ENCODE results near the gene CCK.

Gene CCK

GRCh38 chr3:42225486-42226363 is 40.3 kb downstream of the CCK start:
- DNase-seq (ENCODE audit: low spot score): no peak

- no peak for DNase-seq (ENCODE audit: low spot score)
These were observed 41.1 kb downstream of the CCK start for GRCh38 chr3:42224658-42225421.

- DNase-seq (ENCODE audit: low spot score): no peak
These were observed 41.8 kb downstream of the CCK start for GRCh38 chr3:42224178-42224577.

GRCh38 chr3:42222942-42223693 is 42.9 kb downstream of the CCK start:
- DNase-seq (ENCODE audit: low spot score): no peak

- no peak for DNase-seq (ENCODE audit: low spot score)
These were observed 45.4 kb downstream of the CCK start for GRCh38 chr3:42220436-42221121.

GRCh38 chr3:42216931-42217333 is 49.1 kb downstream of the CCK start:
- peak; percentile 46 for DNase-seq (ENCODE audit: low spot score)

GRCh38 chr3:42216302-42216701 is 49.7 kb downstream of the CCK start:
- DNase-seq (ENCODE audit: low spot score): no peak

GRCh38 chr3:42214565-42215283 is 51.3 kb downstream of the CCK start:
- DNase-seq (ENCODE audit: low spot score): no peak

GRCh38 chr3:42214064-42214463 is 51.9 kb downstream of the CCK start:
- no peak for DNase-seq (ENCODE audit: low spot score)

GRCh38 chr3:42213417-42213816 is 52.6 kb downstream of the CCK start:
- no peak for DNase-seq (ENCODE audit: low spot score)

GRCh38 chr3:42210726-42211125 is 55.3 kb downstream of the CCK start:
- DNase-seq (ENCODE audit: low spot score): no peak

GRCh38 chr3:42209917-42210316 is 56.1 kb downstream of the CCK start:
- DNase-seq (ENCODE audit: low spot score): no peak

Measured in CD4-positive, alpha-beta T cell treated with Interleukin-6 at 100 ng/mL for 8 hours (primary cell).